ENCODE data around the gene DDX1. TPM values are rescaled to one million over a fixed set of nuclear protein-coding genes. Genes with fewer than 3 reads are reported as not detected.

The DDX1 gene
- polyA plus RNA-seq, 3 donors, result 14.1 to 35.4 (median 30.1) TPM

DNA sequence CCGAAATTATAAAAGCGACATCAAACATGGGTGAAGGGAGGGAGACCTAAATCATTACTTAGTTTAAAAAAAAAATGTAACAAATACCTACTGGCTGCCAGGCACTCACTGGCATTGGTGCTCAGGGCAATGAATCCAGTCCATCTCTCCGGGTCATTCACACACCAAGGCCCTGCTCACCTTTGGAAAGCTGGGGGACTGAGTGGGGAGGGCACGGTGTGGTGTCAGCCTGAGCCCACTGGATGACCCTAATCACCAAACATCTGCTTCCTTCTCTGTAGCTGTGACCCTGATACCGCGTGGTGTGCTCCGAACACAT lies 336 bp upstream of the DDX1 start:
- H4K20me1 ChIP-seq (ENCODE audit: insufficient read depth, low read length), result peaks cover 15% of the 10 kb centered on the region
- intact Hi-C loops (cut with micrococcal nuclease), result no loop called here
- H3K4me2 ChIP-seq (replicated peaks; ENCODE audit: extremely low read depth, low read length, poor library complexity, severe bottlenecking), result peak overlapping the region; percentile 93
- peaks cover 33% of the 10 kb centered on the region for H3K79me2 ChIP-seq (ENCODE audit: insufficient read depth, low read length)
- peak overlapping the region; percentile 82 to 84 for H3K27ac ChIP-seq (ENCODE audit: low read depth in 1 of 2, low read length in 2 of 2)
- no peaks in the 10 kb centered on the region for H3K27me3 ChIP-seq (ENCODE audit: control insufficient read depth in 2 of 2, insufficient read depth in 2 of 2, low read length in 2 of 2)
- peak in 1 of 3 donors; percentile 0 for DNase-seq
- Mint-ChIP-seq H3K9me3 (no peaks in the 10 kb centered on the region), H3K27ac (peak overlapping the region in 6 of 7 donors; percentile 70 to 94 (median 80)), H3K4me1 (peaks cover 25% of the 10 kb centered on the region), H3K36me3 (peaks cover 15 to 19% of the 10 kb centered on the region in 2 donors), H3K4me3 (peak overlapping the region; percentile 93 to 97), H3K27me3 (ENCODE audit: low read depth in 3 of 3) (peaks cover 0 to 4% (median 1%) of the 10 kb centered on the region in 3 donors)
- peaks cover 17 to 22% of the 10 kb centered on the region in 2 donors for H3K4me1 ChIP-seq (ENCODE audit: control insufficient read depth in 1 of 2, insufficient read depth in 2 of 2, low read length in 2 of 2)
- TF ChIP-seq, protein P1, sequence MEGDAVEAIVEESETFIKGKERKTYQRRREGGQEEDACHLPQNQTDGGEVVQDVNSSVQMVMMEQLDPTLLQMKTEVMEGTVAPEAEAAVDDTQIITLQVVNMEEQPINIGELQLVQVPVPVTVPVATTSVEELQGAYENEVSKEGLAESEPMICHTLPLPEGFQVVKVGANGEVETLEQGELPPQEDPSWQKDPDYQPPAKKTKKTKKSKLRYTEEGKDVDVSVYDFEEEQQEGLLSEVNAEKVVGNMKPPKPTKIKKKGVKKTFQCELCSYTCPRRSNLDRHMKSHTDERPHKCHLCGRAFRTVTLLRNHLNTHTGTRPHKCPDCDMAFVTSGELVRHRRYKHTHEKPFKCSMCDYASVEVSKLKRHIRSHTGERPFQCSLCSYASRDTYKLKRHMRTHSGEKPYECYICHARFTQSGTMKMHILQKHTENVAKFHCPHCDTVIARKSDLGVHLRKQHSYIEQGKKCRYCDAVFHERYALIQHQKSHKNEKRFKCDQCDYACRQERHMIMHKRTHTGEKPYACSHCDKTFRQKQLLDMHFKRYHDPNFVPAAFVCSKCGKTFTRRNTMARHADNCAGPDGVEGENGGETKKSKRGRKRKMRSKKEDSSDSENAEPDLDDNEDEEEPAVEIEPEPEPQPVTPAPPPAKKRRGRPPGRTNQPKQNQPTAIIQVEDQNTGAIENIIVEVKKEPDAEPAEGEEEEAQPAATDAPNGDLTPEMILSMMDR (IDR thresholded peaks at IDR 0.05), result no peak
- H3K9me3 ChIP-seq (replicated peaks in 1 of 2; ENCODE audit: control insufficient read depth in 1 of 2, insufficient read depth in 1 of 2, low read length in 2 of 2), result no peaks in the 10 kb centered on the region
- H3K36me3 ChIP-seq (replicated peaks in 1 of 2; ENCODE audit: control insufficient read depth in 1 of 2, insufficient read depth in 2 of 2, low read length in 2 of 2), result peaks cover 12 to 19% of the 10 kb centered on the region in 2 donors
- WGBS (ENCODE audit: insufficient coverage), result 0% methylated on average over 3 of the region's 7 CpGs
- peak overlapping the region; percentile 90 for H3K9ac ChIP-seq (ENCODE audit: insufficient read depth, low read length, poor library complexity, severe bottlenecking)
- peak overlapping the region; percentile 84 to 96 (median 94) for H3K4me3 ChIP-seq (replicated peaks in 1 of 3; ENCODE audit: low read depth in 2 of 3, low read length in 3 of 3)
- peak overlapping the region; percentile 90 for H2AFZ ChIP-seq (ENCODE audit: insufficient read depth, low read depth, low read length, poor library complexity, severe bottlenecking)

DNA sequence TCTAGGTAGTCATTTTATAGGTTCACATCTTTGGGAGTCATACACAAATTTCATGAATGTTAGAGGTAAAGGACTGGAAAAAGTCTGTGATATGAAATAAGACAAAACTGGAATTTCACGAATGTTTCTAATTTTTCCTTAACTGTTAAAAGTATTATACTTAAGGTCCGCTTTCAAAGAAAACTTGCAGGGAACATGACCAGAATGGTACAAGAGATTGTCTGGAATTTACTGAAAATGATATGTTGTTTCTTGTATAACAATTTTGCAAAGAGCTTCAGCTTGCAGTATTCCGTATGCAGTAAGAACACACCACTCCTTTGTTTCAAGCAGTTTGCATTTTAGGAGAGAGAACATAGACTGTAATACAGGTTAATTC lies 1.6 kb downstream of the DDX1 start:
- intact Hi-C loops (cut with micrococcal nuclease), result no loop called here
- no peak overlapping the region for H3K9ac ChIP-seq (ENCODE audit: insufficient read depth, low read length, poor library complexity, severe bottlenecking)

More for the DNA sequence above, 1.6 kb downstream of the DDX1 start:
- no peak overlapping the region for H3K4me3 ChIP-seq (replicated peaks in 1 of 3; ENCODE audit: low read depth in 2 of 3, low read length in 3 of 3)
- H3K27ac ChIP-seq (ENCODE audit: low read depth in 1 of 2, low read length in 2 of 2), result no peak overlapping the region
- no peaks in the 10 kb centered on the region for H3K9me3 Mint-ChIP-seq
- H3K4me2 ChIP-seq (replicated peaks; ENCODE audit: extremely low read depth, low read length, poor library complexity, severe bottlenecking), result no peak overlapping the region
- H3K27me3 Mint-ChIP-seq (ENCODE audit: low read depth in 3 of 3), result peaks cover 0 to 4% (median 0%) of the 10 kb centered on the region in 3 donors
- peaks cover 17 to 22% of the 10 kb centered on the region in 2 donors for H3K4me1 ChIP-seq (ENCODE audit: control insufficient read depth in 1 of 2, insufficient read depth in 2 of 2, low read length in 2 of 2)
- no CpG with 5 or more reads among the region's 3 CpGs for WGBS (ENCODE audit: insufficient coverage)
- H2AFZ ChIP-seq (ENCODE audit: insufficient read depth, low read depth, low read length, poor library complexity, severe bottlenecking), result no peak overlapping the region
- H3K4me3 Mint-ChIP-seq, result no peak overlapping the region
- H3K9me3 ChIP-seq (replicated peaks in 1 of 2; ENCODE audit: control insufficient read depth in 1 of 2, insufficient read depth in 1 of 2, low read length in 2 of 2), result no peaks in the 10 kb centered on the region
- no peak for DNase-seq
- H3K36me3 Mint-ChIP-seq, result peaks cover 31 to 36% of the 10 kb centered on the region in 2 donors
- no peaks in the 10 kb centered on the region for H3K27me3 ChIP-seq (ENCODE audit: control insufficient read depth in 2 of 2, insufficient read depth in 2 of 2, low read length in 2 of 2)
- peaks cover 15% of the 10 kb centered on the region for H4K20me1 ChIP-seq (ENCODE audit: insufficient read depth, low read length)
- peaks cover 33% of the 10 kb centered on the region for H3K79me2 ChIP-seq (ENCODE audit: insufficient read depth, low read length)
- TF ChIP-seq, protein P1 (IDR thresholded peaks at IDR 0.05), result no peak
- no peak overlapping the region for H3K27ac Mint-ChIP-seq
- H3K4me1 Mint-ChIP-seq, result peaks cover 25% of the 10 kb centered on the region
- H3K36me3 ChIP-seq (replicated peaks in 1 of 2; ENCODE audit: control insufficient read depth in 1 of 2, insufficient read depth in 2 of 2, low read length in 2 of 2), result peaks cover 32 to 39% of the 10 kb centered on the region in 2 donors
